Stimulated activated CD4-positive, alpha-beta T cell treated with anti-CD3 and anti-CD28 coated beads, Interleukin-1b, Interleukin-23, amount 100 ng/mL, for 48 hours (primary cell): Measurements from ENCODE around the gene TRIM64C.
"Not testable (repeated sequence)": the region's sequence is repeated elsewhere in the genome, so short reads cannot be mapped to it uniquely, and the experiment has no call there.

Experiments used
- DNase-seq: peaks from one replicate; pipeline ENCODE4 v3.0.0-alpha.2; 2020

TRIM64C gene, protein sequence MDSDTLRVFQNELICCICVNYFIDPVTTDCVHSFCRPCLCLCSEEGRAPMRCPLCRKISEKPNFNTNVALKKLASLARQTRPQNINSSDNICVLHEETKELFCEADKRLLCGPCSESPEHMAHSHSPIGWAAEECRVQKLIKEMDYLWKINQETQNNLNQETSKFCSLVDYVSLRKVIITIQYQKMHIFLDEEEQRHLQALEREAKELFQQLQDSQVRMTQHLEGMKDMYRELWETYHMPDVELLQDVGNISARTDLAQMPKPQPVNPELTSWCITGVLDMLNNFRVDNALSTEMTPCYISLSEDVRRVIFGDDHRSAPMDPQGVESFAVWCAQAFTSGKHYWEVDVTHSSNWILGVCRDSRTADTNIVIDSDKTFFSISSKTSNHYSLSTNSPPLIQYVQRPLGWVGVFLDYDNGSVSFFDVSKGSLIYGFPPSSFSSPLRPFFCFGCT

DNA sequence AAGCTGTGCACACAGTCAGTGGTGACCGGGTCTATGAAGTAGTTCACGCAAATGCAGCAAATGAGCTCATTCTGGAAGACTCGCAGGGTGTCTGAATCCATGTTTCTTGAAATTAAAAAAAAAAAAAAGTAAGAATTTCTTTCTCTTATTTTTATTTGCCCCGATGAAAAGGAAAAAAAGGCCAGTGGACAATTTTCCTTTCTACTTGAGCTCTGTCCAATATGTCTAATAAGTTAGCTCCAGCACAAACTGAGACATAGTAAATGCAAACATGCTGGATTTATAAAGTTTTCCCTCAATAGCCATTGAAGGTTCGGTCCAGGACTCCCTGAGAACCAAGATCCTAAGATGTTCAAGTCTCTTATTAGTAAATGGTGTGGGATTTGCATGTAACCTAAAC lies at the start of gene TRIM64C:
TRIM64C (minus strand) TSS at position 101 of the 400 bp plus-strand sequence; CDS start at position 101, 0 bp downstream.
- not testable (repeated sequence) for DNase-seq

DNA sequence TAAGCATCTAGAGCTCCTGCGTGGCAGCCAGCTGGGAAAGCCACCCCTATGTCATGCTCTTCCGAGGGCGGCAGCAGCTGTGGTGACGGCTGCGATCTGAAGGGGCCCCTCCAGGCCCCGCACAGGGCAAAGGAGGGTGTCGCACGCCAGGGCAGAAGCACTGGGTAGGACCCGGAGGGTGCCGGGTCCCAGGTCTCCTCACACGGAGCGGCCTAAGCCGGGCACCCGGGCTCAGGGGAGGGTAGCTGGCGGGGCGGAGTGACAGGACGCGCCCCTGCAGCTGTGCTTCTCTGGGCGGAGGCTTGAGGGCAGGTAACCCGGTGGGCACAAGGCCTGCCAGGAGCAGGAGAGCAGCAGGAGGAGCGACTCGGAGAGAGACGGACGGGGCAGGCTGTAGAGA lies 43.4 kb upstream of the TRIM64C start:
- not testable (repeated sequence) for DNase-seq

DNA sequence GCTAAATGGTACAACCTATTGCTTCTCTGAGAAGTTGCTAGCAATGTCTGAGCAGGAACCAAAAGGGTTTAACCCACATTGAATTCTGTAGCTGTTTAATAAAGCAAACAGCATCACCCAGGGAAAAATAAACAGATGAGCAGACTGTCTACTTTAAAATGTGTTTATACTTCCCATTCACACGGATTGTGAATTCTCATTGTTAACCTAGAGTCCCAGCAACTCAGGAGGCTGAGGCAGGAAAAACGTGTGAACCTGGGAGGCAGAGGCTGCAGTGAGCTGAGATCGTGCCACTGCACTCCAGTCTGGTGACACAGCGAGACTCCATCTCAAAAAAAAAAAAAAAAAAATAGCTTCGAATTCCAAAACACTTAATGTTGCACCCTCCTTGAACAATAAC lies 11.0 kb upstream of the TRIM64C start:
- not testable (repeated sequence) for DNase-seq

DNA sequence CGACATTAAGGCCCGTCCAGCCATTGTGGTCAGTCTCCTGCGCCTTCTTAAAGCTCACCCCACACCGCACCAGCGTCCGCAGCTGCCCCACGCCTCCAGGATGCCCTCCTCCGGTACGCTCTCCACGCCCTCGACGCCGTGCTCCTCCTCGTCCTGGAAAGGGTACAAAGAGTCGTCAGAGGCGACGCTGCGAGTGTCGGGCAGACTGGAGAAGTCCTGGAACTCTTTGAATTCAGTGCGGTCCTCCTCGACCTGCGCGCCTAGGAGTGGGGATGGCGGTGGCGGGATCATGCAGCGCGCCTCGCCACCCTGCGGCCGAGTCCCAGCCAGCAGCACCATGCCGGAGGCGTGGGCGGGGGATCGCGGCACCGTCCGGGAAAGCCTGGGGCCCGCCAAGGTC lies 9.1 kb downstream of the TRIM64C start:
- DNase-seq: not testable (repeated sequence)

DNA sequence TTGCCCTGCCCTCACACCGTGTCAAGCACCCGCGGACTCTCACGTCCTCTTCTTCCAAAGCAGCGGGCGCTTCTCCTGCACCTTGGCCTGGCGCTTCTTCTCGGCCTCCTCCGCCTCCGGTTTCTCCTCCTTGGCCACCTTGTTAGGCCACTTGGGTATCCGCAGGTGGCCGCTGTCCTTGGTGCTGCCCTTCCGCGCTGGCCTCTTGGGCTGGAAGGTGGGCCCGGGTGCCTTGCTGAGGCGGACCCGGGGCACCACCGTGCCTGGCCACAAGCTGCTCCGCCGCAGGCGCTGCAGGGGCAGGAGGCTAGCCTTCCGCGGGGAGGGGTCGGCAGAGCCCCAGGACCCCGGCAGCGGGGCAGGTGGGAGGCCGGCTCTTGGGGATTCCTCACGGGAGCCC lies 10.7 kb downstream of the TRIM64C start:
- not testable (repeated sequence) for DNase-seq

DNA sequence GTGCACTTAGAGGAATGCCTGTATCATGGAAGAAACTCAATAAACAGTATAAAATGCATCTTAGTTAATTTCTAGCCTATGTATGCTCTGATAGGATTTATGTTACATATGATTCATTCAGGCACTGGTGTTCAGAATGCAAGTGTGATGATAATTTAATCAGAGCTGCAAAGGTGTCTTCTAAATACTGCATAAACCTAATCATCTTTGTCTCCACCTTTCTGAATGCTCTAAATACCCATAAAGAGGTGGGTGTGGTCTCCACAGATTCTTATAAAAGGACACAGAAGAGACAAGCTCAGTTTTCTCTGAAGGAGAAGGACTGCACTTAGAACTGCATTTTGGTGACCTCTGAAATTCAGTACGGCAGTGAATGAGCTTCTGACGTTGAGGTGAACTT lies 30.4 kb downstream of the TRIM64C start, which contains the start of gene TRIM49B:
TRIM49B (plus strand) TSS at position 301 of the 400 bp plus-strand sequence. CDS start 2,777 bp downstream, outside the sequence.
- not testable (repeated sequence) for DNase-seq
